Fibroblast of skin of right quadriceps (primary cell): ENCODE results near the gene BARHL1.

ENCODE experiments used
- DNase-seq: peaks from one replicate; pipeline ENCODE4 v3.0.0-alpha.2; 2013

The BARHL1 gene

DNA sequence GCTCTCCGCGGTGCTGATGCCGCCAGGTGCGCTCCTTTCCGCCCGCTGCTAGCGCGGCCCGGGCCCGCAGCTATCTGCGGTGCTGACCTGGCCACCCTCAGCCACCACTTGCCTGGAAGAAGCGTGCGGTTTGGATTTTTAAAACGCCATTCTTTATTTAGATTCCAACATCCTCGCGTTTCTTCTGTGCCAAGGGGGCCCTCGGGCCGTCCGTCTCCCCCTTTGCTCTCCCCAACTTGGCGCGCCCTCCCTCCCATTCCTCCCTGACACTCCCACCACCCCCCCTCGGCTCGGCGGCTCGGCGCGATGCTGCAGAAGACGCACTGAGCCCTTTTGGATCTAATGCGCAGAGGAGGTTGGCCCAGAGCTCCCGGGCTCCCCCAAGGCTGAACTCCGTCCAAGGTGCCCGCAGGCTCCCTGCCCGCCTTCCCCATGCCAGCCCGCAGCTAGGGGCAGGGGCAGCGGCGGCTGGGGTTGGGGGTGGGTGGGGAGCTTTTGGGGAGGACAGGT, at the start of gene BARHL1:
BARHL1 (plus strand) TSS at position 331 of the 510 bp plus-strand sequence. CDS start 192 bp downstream, outside the sequence.
- DNase-seq: no peak

DNA sequence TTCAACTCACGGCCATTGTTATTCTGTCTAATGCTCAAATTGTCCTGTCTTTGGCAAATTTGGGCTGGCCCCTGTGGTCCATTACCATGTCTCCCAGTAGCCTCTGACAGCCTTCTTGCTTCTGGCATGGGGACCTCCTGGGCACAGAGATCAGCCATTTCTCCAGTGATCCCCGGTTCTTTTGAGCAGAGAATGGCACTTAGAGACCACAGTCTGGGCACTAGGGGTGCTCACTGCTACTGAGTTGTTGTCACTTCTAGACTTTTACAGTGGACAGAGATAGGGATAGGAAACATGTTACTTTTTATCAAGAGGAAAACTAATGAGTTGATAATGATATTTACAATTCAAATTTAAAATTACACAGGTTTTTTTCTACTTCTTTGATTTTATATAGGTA, 47.6 kb upstream of the BARHL1 start:
- DNase-seq: no peak

- no peak for DNase-seq
Measured at GRCh38 chr9:132536124-132536523, 46.3 kb upstream of the BARHL1 start.

DNA sequence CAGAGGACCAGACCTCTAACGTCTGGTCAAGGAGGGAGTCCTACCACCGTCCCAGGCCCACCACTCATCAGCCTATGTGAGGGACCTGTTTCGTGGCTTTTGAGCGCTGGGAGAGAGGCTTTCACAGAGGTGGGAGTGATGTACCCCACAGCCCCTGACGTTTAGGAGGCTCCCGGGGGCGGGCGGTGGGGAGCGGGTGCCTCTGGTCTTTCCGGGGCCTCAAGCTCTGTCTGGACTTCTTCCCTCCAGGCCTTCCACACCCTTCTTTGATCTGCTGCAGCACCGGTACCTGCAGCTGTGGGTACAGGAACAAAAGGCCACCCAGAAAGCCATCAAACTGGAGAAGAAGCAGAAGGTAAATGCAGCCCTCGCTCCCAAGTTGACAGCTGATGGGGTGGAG, 45.1 kb upstream of the BARHL1 start:
- DNase-seq: no peak

GRCh38 chr9:132538071-132538470, 44.3 kb upstream of the BARHL1 start:
- no peak for DNase-seq

GRCh38 chr9:132539096-132539495, 43.3 kb upstream of the BARHL1 start:
- no peak for DNase-seq

DNA sequence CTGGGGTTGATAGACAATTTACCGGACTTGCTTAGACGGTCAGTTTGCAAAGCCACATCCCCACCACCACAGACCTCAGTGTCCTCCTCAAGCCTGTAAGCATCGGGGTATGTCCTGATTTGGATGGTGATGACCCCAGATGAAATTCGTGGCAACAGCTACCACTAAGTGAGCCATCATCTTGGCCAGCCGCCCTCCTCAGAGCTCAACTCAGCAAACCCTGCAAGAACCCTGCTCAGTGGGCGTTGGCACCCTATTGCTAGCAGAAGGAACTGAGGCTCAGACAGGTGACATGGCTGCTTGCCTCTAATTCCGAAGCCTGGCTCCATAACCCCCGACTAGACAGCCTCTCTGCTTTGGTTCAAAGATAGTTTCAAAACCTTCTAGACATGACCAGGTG, 41.4 kb upstream of the BARHL1 start:
- no peak for DNase-seq

DNA sequence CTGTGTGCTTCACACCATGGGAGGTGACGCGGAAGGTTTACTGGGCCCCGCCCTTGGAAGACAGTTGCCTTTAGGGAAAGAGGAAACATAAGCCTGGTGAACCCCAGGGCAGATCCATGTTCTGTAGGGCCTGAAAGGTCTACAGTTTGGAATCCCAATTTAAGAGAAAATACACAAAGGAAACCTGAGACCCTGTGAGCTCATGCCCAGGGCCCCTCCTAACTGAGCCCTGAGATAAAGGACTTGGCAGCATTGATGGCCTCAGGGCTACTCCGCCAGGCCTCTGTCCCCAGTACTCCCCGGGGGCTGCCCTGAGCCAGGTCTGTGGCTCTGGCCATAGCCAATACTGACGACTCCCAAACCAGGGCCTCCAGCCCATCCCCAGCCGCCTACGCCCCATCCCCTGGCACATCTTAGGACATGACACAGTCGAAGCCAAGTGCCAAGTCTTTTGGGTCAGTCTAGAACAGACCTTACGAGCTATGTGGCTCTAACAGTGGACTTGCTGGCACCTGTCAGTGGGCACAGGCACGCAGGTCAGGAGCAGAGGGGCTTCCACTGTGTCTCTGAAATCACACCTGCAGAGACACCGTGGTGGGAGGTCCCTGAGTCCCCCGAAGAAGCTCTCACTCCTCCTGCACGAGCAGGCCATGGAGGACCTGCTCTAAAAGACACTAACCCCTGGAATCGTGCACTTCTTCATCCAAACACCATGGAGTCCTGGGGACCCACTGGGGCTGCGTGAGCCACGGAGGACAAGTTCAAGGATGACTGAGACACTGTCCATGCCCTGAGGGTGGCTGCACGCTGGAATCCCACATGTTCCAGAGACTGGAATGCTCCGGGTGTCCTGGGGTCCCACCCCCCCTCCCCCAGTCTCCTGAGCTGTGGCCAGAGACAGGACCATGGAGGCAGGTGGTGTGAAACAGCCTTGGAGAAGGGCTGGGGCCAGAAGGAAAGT, 40.3 kb upstream of the BARHL1 start:
- no peak for DNase-seq

- DNase-seq: no peak
Measured at GRCh38 chr9:132543251-132543650, 39.2 kb upstream of the BARHL1 start.

DNA sequence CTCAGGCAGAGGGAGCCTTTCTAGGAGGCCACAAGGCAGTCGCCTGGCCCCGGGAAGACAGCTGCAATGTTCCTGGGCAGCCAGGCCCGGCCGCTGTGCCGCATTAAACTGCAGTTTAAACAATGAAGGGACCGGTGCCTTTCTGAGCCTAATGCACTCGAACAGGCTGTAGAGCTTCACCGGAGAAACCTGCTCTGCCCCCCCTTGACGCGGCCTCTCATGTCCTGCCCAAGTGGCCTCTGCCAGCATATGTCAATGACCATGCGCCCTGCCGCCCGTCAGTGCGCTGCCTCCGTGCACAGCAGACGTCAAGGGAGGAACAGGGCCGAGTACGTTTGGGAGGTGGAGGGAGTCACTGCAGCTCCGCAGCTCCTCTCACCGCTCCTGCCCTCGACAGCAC, 38.4 kb upstream of the BARHL1 start:
- no peak for DNase-seq

DNA sequence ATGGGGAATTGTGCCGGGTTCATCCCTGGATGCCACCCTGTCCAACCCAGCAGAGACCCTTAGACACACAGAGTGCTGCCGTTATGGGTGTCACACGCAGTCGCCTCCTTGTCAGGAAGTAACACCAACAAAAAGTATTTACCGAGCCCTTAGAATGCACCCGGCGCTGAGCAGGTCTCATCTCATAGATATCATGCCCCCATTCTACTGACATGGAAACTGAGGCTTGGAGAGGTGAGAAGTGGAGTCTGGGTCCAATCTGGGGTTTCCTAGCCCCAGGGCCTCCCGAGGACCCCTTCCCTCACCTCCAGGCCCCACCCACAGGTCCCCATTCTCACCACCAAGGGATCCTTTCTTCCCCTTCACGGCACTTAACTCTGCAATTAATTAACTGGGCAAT, 36.8 kb upstream of the BARHL1 start:
- DNase-seq: no peak

GRCh38 chr9:132546148-132547051, 36.0 kb upstream of the BARHL1 start:
- DNase-seq: peak; percentile 39

DNA sequence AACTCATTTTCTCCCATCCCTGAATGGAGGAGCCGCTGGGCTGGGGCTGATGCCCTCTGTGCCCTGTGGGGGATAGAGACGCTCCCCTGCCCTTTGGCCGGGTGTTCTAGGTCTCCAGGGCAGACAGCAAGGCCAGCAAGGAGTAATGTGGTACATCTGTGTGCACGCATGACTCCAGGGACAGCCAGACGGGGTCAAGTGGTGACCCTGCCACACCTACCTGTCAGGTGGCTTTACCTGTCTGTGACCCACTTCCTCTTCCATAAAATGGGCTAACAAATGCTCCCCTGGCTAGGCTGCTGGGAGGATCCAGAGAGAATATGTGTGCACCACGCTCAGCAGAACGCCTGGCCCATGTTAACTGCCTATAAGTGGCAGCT, 35.4 kb upstream of the BARHL1 start:
- DNase-seq: no peak

DNA sequence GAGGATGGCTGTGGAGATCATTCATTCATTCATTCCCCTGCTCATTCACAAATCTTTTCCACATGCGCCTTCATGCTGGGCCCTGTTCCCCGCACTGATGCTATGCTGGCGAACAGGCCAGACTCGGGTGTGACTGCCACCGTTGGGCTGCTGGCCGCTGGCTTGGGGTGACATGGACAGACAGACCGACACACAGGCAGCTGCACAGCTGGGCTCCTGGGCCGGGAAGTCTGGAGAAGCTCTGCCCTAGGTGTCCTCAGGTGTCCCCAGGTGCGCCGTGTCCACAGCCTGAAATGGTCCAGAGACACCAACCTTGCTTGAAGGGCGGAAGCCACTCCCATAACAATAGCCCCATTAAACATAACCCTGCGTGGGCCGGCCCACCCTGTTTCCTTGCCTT, 35.0 kb upstream of the BARHL1 start:
- DNase-seq: no peak

GRCh38 chr9:132547976-132548730, 34.3 kb upstream of the BARHL1 start:
- no peak for DNase-seq

DNA sequence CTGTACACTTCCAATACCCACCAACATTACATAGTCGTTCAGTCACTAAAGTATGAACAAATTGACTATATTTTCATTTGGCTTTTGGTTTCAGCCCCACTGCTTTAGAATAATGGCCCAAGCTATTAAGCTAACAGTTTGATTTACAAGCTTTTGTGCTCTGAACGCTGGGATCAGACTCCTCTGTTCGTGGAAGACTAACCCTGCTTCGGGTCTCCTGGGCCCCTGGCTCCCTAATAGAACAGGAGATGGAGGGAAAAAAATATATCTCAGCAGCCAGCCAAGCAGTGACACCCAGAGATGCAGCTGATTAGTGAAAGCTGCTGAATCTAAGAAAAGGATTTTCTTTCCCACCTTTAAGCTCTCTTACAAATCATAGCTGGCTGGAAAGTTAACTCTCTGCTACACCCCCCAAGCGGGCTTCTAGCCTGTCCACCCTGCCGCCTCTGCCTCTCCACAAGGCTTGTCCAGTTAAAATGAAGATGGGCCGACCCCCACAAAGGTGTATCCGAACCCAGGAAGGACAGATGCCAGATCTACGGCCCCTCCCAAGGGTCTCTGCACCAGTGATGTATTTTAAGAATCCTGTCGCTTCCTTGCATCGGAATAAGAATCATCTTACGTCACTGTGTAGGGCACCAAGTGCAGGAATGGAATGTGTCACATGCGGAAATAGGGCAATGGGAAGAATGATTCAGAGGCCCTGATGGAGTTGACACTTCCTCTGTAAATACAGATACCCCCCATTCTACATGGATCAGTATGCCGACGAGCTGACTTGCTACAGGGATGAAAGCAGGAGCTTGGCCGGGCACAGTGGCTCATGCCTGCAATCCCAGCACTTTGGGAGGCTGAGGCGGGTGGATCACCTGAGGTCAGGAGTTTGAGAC, 33.4 kb upstream of the BARHL1 start:
- peak; percentile 21 for DNase-seq

GRCh38 chr9:132551556-132551955, 30.9 kb upstream of the BARHL1 start:
- no peak for DNase-seq

DNA sequence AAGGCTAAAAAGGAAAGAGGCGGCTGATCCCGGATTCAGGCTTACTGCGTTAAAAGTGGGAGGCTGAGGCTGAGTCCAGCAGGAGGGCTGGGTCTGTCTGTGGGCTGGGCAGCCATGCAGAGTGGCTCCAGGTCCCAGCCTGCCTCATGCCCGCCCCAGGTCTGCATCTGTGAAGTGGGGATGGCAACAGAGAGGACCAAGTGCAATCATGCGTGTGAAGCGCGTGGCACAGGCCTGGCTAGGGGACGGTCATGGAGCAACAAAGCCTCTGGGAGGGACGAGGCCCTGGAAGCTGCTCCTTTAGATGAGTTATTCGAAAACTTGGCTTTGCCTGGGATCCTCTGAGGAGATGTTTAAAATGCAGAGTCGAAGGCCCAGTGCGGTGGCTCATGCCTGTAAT, 30.4 kb upstream of the BARHL1 start:
- no peak for DNase-seq

DNA sequence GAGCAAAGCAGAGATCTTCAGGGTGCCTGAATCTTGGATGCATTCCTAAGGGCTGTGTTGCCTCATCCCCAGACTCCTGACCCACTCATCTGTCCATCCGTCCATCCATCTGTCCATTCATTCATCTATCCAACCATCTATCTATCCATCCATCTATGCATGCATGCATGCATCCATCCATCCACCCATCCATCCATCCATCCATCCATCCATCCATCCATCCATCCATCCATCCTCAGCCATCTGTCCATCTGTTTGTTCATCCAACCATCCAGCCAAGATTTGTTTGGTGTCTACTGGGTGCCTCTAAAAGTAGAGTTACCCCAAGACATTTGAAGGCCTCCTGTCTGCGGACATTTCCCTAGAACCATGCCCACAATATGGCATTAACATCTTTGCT, 27.7 kb upstream of the BARHL1 start:
- no peak for DNase-seq

DNA sequence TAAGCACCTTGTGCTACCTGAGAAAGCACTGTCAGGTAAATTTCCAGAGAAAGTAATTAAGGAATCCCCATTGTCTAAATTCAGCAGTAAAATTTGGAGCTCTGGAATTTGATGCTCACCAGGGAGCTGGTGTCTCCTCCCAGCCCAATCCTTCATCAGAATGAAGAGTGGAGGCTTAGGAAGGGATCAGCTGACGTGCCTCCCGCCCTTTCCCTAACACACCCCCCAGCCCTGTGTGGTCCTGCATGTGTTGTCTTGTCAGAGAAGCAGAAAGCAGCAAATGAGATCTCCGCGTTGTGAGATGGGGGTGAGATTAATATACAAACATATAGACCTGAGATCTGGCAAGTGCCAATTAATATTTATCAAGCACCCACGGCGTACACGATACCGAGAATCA, 26.9 kb upstream of the BARHL1 start:
- no peak for DNase-seq

GRCh38 chr9:132556235-132556634, 26.2 kb upstream of the BARHL1 start:
- DNase-seq: no peak

DNA sequence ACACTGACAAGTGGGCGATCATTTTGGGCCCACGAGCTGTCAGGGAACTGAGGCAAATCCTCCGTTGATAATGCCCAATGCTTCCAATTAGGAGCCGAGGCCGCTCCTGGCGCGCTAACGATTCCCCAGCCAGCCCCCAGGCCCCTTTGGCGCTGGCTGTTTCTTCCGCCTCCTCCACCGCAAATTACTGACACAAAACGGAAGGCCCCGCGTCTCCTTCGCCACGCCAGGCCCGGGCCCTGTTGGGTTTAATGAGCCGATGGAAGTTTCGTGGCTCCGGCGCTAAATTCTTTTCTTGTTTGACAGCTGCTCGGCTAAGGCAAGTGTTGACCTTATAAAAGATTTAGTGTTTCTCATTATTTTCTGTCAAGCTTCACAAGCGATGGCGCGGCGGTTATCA, 25.7 kb upstream of the BARHL1 start:
- DNase-seq: no peak
